ENCODE data around the gene ZNF566.

Gene ZNF566

GRCh38 chr19:36436531-36436930 lies 52.8 kb downstream of the ZNF566 start:
- DNase-seq: no peak

GRCh38 chr19:36423925-36424324 lies 65.4 kb downstream of the ZNF566 start:
- no peak for DNase-seq

GRCh38 chr19:36421749-36422481 lies 67.4 kb downstream of the ZNF566 start:
- no peak for DNase-seq

DNA sequence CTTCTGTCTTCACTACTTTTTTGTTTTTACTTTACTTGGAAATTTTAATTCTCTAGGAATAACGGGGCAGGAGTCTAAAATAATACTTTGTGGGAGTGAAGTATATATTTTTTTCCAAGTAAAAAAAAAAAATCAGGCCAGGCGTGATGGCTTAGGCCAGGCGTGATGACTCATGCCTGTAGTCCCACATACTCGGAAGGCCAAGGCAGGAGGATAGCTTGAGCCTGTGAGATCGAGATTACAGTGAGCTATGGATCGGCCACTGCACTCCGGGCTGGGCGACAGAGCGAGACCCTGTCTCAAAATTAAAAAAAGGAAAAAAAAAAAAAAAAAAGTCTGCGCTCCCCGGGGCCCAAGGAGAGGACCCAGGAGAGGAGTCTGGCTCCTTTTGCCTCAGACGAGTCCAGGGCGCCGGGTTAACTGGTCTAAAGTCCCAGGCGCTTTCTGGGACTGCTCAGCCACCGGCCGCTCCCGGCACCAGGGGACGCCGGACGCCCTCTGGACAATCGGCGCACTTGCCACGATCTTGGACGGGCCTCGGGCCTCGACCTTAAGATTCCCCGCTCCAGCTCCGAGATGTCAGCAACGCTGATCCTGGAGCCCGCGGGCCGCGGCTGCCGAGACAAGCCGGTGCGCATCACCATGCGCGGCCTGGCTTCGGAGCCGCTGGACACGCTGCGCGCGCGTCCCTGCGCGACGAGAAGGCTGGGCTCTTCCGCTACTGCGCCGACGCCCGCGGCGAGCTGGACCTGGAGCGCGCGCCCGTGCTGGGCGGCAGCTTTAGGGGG lies 68.2 kb downstream of the ZNF566 start:
- DNase-seq: no peak

GRCh38 chr19:36418287-36419001 lies 70.9 kb downstream of the ZNF566 start, which contains the start of gene ZFP82:
ZFP82 (minus strand) TSS chr19:36418644; CDS start chr19:36409789, 8,855 bp downstream.
- DNase-seq: peak; percentile 77

DNA sequence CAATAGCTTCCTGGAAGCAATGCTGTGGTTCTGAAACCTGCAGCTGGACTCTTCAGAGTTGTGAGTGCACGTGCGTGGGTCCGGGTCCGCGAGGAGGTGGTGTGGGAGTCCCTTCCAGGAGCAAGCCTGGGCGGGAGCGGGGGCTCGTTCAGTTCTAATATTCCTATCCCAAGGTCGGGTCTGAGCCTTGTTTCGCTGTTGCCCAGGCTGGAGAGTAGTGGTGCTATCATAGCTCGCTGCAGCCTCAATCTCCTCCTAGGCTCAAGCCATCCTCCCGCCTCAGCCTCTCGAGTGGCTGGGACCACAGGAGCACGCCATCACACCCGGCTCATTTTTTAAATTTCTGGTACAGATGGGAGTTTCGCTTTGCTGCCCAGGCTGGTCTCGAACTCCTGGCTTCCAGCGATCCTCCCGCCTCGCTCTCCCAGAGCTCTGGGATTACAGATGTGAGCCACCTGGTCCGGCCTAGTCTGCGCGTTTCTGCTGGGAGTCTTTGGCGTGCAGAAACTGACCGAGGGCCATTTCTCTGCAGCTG lies 71.5 kb downstream of the ZNF566 start:
- no peak for DNase-seq

- no peak for DNase-seq
These were observed 79.5 kb downstream of the ZNF566 start for GRCh38 chr19:36409841-36410240.

- no peak for DNase-seq
These were observed 81.3 kb downstream of the ZNF566 start for GRCh38 chr19:36408101-36408500.

DNA sequence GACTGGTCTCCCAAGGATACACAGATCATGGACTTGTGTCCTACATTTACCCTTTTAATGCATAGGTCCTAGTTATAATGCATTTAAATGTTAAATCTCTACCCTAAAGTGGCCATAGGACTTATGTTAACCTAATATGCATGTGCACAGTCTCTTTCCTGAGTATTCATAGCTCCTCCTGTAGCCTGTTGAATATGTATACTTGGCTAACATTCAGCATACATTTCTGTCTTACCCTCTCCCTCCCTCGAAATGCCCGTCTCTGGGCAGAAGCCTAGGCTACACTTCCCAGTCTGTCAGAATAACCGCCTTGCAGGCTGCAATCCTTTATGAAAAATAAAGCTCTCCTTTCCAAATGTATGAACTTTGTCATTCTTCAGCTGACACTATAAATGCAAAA lies 84.9 kb downstream of the ZNF566 start:
- no peak for DNase-seq

- no peak for DNase-seq
These were observed 87.9 kb downstream of the ZNF566 start for GRCh38 chr19:36401475-36401874.

DNA sequence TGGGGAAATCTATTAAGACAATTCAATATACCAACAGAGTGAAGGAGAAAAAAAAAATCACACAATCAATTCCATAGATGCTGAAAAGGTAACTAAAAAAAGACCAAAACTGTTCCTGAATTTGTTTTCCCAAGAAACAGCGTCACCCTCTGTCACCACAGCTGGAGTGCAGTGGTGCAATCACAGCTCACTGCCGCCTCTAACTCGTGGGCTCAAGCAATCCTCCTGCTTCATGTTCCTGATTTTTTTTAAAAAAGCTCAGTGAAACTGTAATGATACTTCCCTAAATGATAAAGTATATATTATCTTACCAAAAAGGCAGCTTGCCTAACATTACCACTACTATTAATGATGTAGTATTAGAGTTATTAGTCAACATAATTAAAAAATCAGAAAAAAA lies 90.8 kb downstream of the ZNF566 start:
- no peak for DNase-seq
